ENCODE results near the gene TSPAN17.
"Not testable (repeated sequence)": the region's sequence is repeated elsewhere in the genome, so short reads cannot be mapped to it uniquely, and the experiment has no call there.

Gene TSPAN17

DNA sequence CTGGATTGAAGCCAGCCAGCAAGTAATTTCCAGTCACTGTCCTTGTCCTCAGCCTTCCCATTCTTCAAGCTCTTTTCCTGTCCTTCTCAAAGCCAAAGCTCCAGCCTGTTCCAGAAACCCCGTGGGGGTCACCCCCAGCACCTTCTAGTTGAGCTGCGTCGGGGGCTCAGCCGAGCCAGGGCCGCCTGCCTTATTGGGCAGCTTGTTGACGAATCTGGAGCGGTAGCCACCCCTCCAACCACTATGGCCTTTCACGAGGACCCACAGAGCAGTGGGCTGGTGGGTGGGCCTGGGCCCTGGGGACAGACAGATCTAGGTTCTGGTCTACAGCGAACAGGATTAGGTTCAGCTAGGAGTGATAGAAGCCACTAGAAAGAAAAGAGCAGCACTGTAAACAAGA is 47.3 kb downstream of the TSPAN17 start:
- H3K27me3 ChIP-seq = no peaks in the 10 kb centered on the region
- no peaks in the 10 kb centered on the region for H3K36me3 ChIP-seq
- no peak for TF ChIP-seq CTCF (IDR thresholded peaks at IDR 0.05; ENCODE audit: low read depth, low read length)
- DNase-seq = no peak
- no peaks in the 10 kb centered on the region for H3K4me1 ChIP-seq
- no peak overlapping the region for H3K4me3 ChIP-seq (ENCODE audit: low read depth, low read length)
- no peaks in the 10 kb centered on the region for H3K9me3 ChIP-seq

DNA sequence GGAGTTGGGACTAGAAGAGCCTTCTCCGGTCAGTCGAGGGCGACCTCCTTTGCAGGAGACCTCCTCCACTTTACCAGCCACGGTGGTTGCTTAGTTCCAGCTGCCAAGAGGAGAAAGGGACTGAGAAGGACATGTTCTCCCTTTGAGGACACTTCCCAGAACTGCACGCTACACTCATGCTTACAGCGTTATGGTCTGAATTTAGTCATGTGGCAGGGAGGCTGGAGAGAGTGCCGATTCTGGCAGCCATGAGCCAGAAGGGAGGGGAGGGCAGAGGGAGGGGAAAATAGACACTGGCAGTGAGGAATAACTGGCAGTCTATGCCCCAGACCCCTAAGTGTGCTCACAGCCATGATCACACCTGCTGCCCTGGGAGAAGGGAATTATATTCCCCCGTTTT is 47.8 kb downstream of the TSPAN17 start:
- Histone ChIP-seq H3K27me3 (no peaks in the 10 kb centered on the region), H3K9me3 (no peaks in the 10 kb centered on the region), H3K4me1 (no peaks in the 10 kb centered on the region), H3K36me3 (no peaks in the 10 kb centered on the region), H3K4me3 (ENCODE audit: low read depth, low read length) (no peak overlapping the region)
- no peak for TF ChIP-seq CTCF (IDR thresholded peaks at IDR 0.05; ENCODE audit: low read depth, low read length)
- no peak for DNase-seq

- H3K9me3 ChIP-seq = no peaks in the 10 kb centered on the region
- no peaks in the 10 kb centered on the region for H3K36me3 ChIP-seq
- no peak overlapping the region for H3K4me3 ChIP-seq (ENCODE audit: low read depth, low read length)
- TF ChIP-seq CTCF (IDR thresholded peaks at IDR 0.05; ENCODE audit: low read depth, low read length) = no peak
- no peak for DNase-seq
- no peaks in the 10 kb centered on the region for H3K4me1 ChIP-seq
- no peaks in the 10 kb centered on the region for H3K27me3 ChIP-seq
These were observed 50.1 kb downstream of the TSPAN17 start for GRCh38 chr5:176697267-176697933.

DNA sequence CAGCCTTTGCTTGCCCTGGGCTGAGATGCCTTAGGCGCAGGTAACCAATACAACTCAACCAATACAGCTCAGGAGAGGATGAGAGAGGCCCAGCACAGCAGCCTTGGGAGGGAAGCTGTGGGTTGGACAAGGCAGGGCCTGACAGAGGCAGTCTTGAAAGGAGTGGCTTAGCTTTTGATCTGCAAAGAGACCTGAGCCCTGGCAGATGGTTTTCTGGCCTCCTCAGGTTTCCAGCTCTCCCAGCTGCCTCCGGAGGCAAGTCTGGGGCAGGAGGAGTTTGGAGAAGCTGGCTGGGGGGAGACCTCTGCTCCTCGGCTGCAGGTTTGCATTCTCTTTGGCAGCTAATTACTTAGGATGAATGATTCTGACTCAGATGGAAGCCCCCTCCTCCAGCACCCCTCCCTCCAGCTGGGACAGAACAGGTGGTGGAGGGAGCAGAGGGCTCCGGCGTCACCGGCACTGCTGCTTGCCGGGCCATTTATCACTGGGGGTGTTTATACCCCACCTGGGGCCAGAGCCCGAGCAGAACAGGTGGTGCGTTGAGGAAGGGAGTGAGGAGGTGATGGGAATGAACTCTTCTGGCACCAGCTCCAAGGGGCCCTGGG is 50.8 kb downstream of the TSPAN17 start:
- H3K9me3 ChIP-seq = no peaks in the 10 kb centered on the region
- no peaks in the 10 kb centered on the region for H3K27me3 ChIP-seq
- DNase-seq = no peak
- no peaks in the 10 kb centered on the region for H3K36me3 ChIP-seq
- TF ChIP-seq CTCF (IDR thresholded peaks at IDR 0.05; ENCODE audit: low read depth, low read length) = no peak
- no peaks in the 10 kb centered on the region for H3K4me1 ChIP-seq
- no peak overlapping the region for H3K4me3 ChIP-seq (ENCODE audit: low read depth, low read length)

DNA sequence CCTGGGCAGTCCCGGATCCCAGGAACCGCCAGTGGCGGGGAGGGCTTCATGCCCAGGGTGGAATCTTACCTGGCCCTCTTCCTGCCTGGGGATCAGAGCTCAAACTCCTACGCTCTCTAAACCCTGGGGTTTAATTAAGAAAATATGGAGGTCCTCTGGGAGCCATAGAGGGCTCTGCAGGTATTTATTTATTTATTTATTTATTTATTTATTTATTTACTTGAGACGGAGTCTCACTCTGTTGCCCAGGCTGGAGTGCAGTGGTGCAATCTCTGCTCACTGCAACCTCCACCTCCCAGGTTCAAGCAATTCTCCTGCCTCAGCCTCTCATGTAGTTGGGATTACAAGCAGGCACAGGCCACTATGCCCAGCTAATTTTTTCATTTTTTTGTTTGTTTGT is 52.2 kb downstream of the TSPAN17 start:
- H3K9me3 ChIP-seq; H3K4me1 ChIP-seq; H3K36me3 ChIP-seq; DNase-seq; H3K4me3 ChIP-seq (ENCODE audit: low read depth, low read length); H3K27me3 ChIP-seq: not testable (repeated sequence)

DNA sequence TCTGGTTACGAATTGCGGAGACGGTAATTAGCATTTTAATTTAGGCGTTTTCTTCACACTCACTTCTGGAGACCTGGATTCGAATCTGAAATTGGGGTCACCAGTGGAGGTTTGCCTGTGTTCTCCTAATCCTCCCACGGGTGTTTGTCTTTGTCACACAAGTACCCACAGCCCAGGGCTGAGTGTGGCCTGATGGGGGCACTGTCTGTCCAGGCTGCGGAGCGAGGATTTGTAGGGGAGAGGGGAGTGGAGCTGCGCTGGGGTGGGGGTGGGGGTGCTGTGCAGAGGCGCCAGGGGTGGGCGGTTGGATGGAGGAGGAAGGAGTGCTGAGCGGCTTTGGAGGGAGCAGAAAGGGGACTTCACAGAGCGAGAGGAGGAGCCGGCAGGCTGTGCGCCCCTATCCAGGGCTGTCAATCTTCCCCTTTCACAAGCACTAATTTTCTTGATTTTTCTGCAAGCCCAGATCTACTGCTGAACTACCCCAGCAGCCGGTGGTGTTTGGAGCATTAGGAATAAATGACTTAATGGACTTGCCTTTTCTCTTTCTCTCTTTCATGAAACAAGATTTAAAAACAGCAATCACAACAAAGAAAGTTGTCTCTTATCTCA is 53.1 kb downstream of the TSPAN17 start:
- H3K9me3 ChIP-seq = no peaks in the 10 kb centered on the region
- peak; percentile 77 for DNase-seq
- peak; percentile 86 for TF ChIP-seq CTCF (IDR thresholded peaks at IDR 0.05; ENCODE audit: low read depth, low read length)
- H3K27me3 ChIP-seq = no peaks in the 10 kb centered on the region
- no peaks in the 10 kb centered on the region for H3K4me1 ChIP-seq
- no peaks in the 10 kb centered on the region for H3K36me3 ChIP-seq
- H3K4me3 ChIP-seq (ENCODE audit: low read depth, low read length) = no peak overlapping the region

Measured in BE2C (cell line).